HG02798 (cell line): ENCODE results near the gene MARCHF3.
"Not testable (repeated sequence)": the region's sequence is repeated elsewhere in the genome, so short reads cannot be mapped to it uniquely, and the experiment has no call there.

Experiments
- ATAC-seq: cut with Tn5 transposase; IDR thresholded peaks from one replicate; pipeline ENCODE4 v1.9.1; 2021; ENCODE audit warnings: mild to moderate bottlenecking; ENCODE audit not compliant: unreplicated experiment, poor library complexity

Gene MARCHF3

GRCh38 chr5:126925482-126925881, 104.9 kb downstream of the MARCHF3 start:
- no peak for ATAC-seq

GRCh38 chr5:126924331-126925033, 105.9 kb downstream of the MARCHF3 start:
- ATAC-seq, result no peak

GRCh38 chr5:126921241-126922091, 108.9 kb downstream of the MARCHF3 start:
- ATAC-seq, result no peak

GRCh38 chr5:126920291-126920690, 110.1 kb downstream of the MARCHF3 start:
- no peak for ATAC-seq

- ATAC-seq, result no peak
Observed at GRCh38 chr5:126919566-126919965, 110.8 kb downstream of the MARCHF3 start.

- no peak for ATAC-seq
Observed at GRCh38 chr5:126918615-126918957, 111.8 kb downstream of the MARCHF3 start.

- no peak for ATAC-seq
Observed at GRCh38 chr5:126917918-126918614, 112.3 kb downstream of the MARCHF3 start.

- ATAC-seq, result no peak
Observed at GRCh38 chr5:126915496-126915895, 114.9 kb downstream of the MARCHF3 start.

GRCh38 chr5:126914801-126915436, 115.4 kb downstream of the MARCHF3 start:
- ATAC-seq, result no peak

GRCh38 chr5:126912616-126913200, 117.7 kb downstream of the MARCHF3 start:
- no peak for ATAC-seq

GRCh38 chr5:126911986-126912385, 118.4 kb downstream of the MARCHF3 start:
- ATAC-seq, result no peak

GRCh38 chr5:126909856-126910255, 120.5 kb downstream of the MARCHF3 start:
- no peak for ATAC-seq

GRCh38 chr5:126904407-126904806, 126.0 kb downstream of the MARCHF3 start:
- ATAC-seq, result not testable (repeated sequence)

- no peak for ATAC-seq
Observed at GRCh38 chr5:126900796-126901195, 129.6 kb downstream of the MARCHF3 start.

- no peak for ATAC-seq
Observed at GRCh38 chr5:126899476-126899875, 130.9 kb downstream of the MARCHF3 start.

- ATAC-seq, result no peak
Observed at GRCh38 chr5:126897851-126898630, 132.3 kb downstream of the MARCHF3 start.

GRCh38 chr5:126896170-126896702, 134.1 kb downstream of the MARCHF3 start:
- ATAC-seq, result no peak

- not testable (repeated sequence) for ATAC-seq
Observed at GRCh38 chr5:126895712-126896111, 134.6 kb downstream of the MARCHF3 start.

GRCh38 chr5:126890414-126890813, 139.9 kb downstream of the MARCHF3 start:
- ATAC-seq, result not testable (repeated sequence)
